GM12878 (cell line): ENCODE measurements around the gene IGF2BP2. TPM values are rescaled to one million over a fixed set of nuclear protein-coding genes. Genes with fewer than 3 reads are reported as not detected.

ENCODE experiments used
- ATAC-seq: fragments of 200-7000 bp; cut with Tn5 transposase; 3 replicates; pipeline ENCODE4 v1.9.1; 2020; ENCODE audit warnings: mild to moderate bottlenecking, moderate library complexity
- BruUV-seq: library from RNA; stranded (reverse); fragments of 400-500 nt; replicated peaks from 2 replicates; lab custom pipeline; 2021; lab: Mats Ljungman, UMichigan
- CTCF ChIA-PET: fragments of 300-600 bp; sonication (Branson Sonifier 250); formaldehyde crosslinking; extraction: SDS; loops from one replicate; lab custom pipeline; 2021; ENCODE audit warnings: inconsistent platforms; lab: Yijun Ruan, JAX
- POLR2A ChIA-PET: fragments of 350-600 bp; formaldehyde crosslinking; extraction: SDS; loops from one replicate; lab custom pipeline; 2021; ENCODE audit warnings: inconsistent platforms; lab: Charles Lee
- RAD21 ChIA-PET: fragments of 300-600 bp; sonication (Branson Sonifier 250); formaldehyde crosslinking; loops from one replicate; lab custom pipeline; 2023; ENCODE audit warnings: antibody characterized with exemption; ENCODE audit not compliant: unreplicated experiment; lab: Charles Lee
- SMC1A ChIA-PET: fragments of 300-600 bp; sonication (Branson Sonifier 250); formaldehyde crosslinking; loops from one replicate; lab custom pipeline; 2023; ENCODE audit not compliant: unreplicated experiment, uncharacterized antibody; lab: Charles Lee
- DNase-seq: peaks from one replicate; pipeline ENCODE4 v3.0.0-alpha.2; 2011; ENCODE audit warnings: low read depth, low spot score
- FAIRE-seq: peaks from 3 replicates; lab custom pipeline; 2011; peaks lifted over from hg19 to GRCh38; lab: Jason Lieb, UNC
- H2AFZ ChIP-seq: 2 replicates; pipeline ENCODE4 v1.6.0; 2011; ENCODE audit warnings: low read depth, low read length, control low read depth; ENCODE audit not compliant: control insufficient read depth
- H3K27ac ChIP-seq: 2 replicates; pipeline ENCODE4 v1.5.1; 2011; ENCODE audit warnings: control low read depth; ENCODE audit not compliant: control insufficient read depth, insufficient read depth
- H3K27me3 ChIP-seq, 2 experiments: replicated peaks in 1 of 2; 2 replicates each; pipeline versions ENCODE4 v1.6.0 to v1.6.1; 2011; ENCODE audit warnings: low read length in 1 of 2; ENCODE audit not compliant: control insufficient read depth in 2 of 2, insufficient read depth in 2 of 2
- H3K36me3 ChIP-seq, 2 experiments: 2 replicates each; pipeline ENCODE4 v1.5.1; 2011; ENCODE audit warnings: low read length in 1 of 2; ENCODE audit not compliant: control insufficient read depth in 2 of 2, insufficient read depth in 2 of 2
- H3K4me1 ChIP-seq: 2 replicates; pipeline ENCODE4 v1.6.1; 2011; ENCODE audit warnings: mild to moderate bottlenecking, low read length, moderate library complexity, mixed read lengths; ENCODE audit not compliant: control insufficient read depth, insufficient read depth
- H3K4me2 ChIP-seq: 2 replicates; pipeline ENCODE4 v1.6.0; 2011; ENCODE audit warnings: control low read depth; ENCODE audit not compliant: control insufficient read depth, insufficient read depth
- H3K4me3 ChIP-seq: fragments of 200-600 bp; sonication (generic); 2 replicates; pipeline ENCODE4 v1.5.1; 2016
- H3K79me2 ChIP-seq: 2 replicates; pipeline ENCODE4 v1.6.0; 2011; ENCODE audit warnings: low read length; ENCODE audit not compliant: control insufficient read depth, insufficient read depth
- H3K9ac ChIP-seq: 2 replicates; pipeline ENCODE4 v1.8.0; 2011; ENCODE audit warnings: low read length, control low read depth, mixed read lengths; ENCODE audit not compliant: control insufficient read depth, insufficient read depth
- H3K9me3 ChIP-seq: replicated peaks from 3 replicates; pipeline ENCODE4 v1.5.1; 2011; ENCODE audit warnings: mild to moderate bottlenecking, low read length; ENCODE audit not compliant: control insufficient read depth, insufficient read depth
- H4K20me1 ChIP-seq: 2 replicates; pipeline ENCODE4 v1.6.0; 2011; ENCODE audit not compliant: control insufficient read depth, insufficient read depth
- BHLHE40 ChIP-seq, 2 experiments: fragments of 450-650 bp in 1 of 2; IDR thresholded peaks; 2 replicates each; pipeline ENCODE4 v1.6.1; 2011 to 2017; ENCODE audit warnings: low read depth in 2 of 2, borderline replicate concordance in 1 of 2, improper control_type of control experiment in 1 of 2, low read length in 1 of 2, mild to moderate bottlenecking in 1 of 2
- CREB1 ChIP-seq: IDR thresholded peaks from 2 replicates; pipeline ENCODE4 v1.6.1; 2012; ENCODE audit warnings: low read depth, mild to moderate bottlenecking, inconsistent platforms
- ESRRA ChIP-seq: IDR thresholded peaks from 2 replicates; pipeline ENCODE4 v1.6.1; 2012; ENCODE audit warnings: mild to moderate bottlenecking, low read length, improper control_type of control experiment
- FOS ChIP-seq: IDR thresholded peaks from 3 replicates; pipeline ENCODE4 v1.6.1; 2011; ENCODE audit warnings: borderline replicate concordance; ENCODE audit not compliant: insufficient read length; ENCODE audit errors: extremely low read depth
- HDAC2 ChIP-seq: fragments of 200-600 bp; sonication (generic); IDR thresholded peaks from 2 replicates; pipeline ENCODE4 v1.6.1; 2017
- KAT2A ChIP-seq: conservative IDR thresholded peaks from 2 replicates; pipeline ENCODE4 v1.6.1; 2011; ENCODE audit warnings: low read depth, low read length; ENCODE audit not compliant: control insufficient read depth
- MTA3 ChIP-seq: IDR thresholded peaks from 2 replicates; pipeline ENCODE4 v1.6.1; 2012; ENCODE audit warnings: low read length, inconsistent platforms, borderline replicate concordance
- SIX5 ChIP-seq: IDR thresholded peaks from 2 replicates; pipeline ENCODE4 v1.6.1; 2011; ENCODE audit warnings: mild to moderate bottlenecking, low read depth, low read length, moderate library complexity; ENCODE audit not compliant: severe bottlenecking
- SKIL ChIP-seq: fragments of 450-650 bp; IDR thresholded peaks from 2 replicates; pipeline ENCODE4 v1.6.1; 2017; ENCODE audit warnings: mild to moderate bottlenecking, low read depth, inconsistent platforms; ENCODE audit not compliant: poor library complexity, severe bottlenecking
- SMC3 ChIP-seq: IDR thresholded peaks from 2 replicates; pipeline ENCODE4 v1.6.1; 2011; ENCODE audit warnings: low read length, improper control_type of control experiment, borderline replicate concordance
- ZBTB33 ChIP-seq: fragments of 450-650 bp; IDR thresholded peaks from 2 replicates; pipeline ENCODE4 v1.6.1; 2017; ENCODE audit warnings: mild to moderate bottlenecking
- ZNF592 ChIP-seq: fragments of 450-650 bp; IDR thresholded peaks from 2 replicates; pipeline ENCODE4 v1.6.1; 2017; ENCODE audit warnings: mild to moderate bottlenecking, moderate library complexity
- WGBS: methylation state at CpG from one replicate; pipeline ENCODE4 v1.1.6; 2016; ENCODE audit warnings: low lambda C conversion rate; ENCODE audit not compliant: insufficient replicate concordance, insufficient coverage; ENCODE audit errors: missing lambda C conversion rate; 5-methylcytosine and 5-hydroxymethylcytosine counted together
- in situ Hi-C: fragments of 300-500 bp; cut with MboI; formaldehyde crosslinking; loops from 9 replicates; pipeline ENCODE4 v1.14.3; 2018; ENCODE audit warnings: mixed read lengths
- intact Hi-C: fragments of 100-400 bp; cut with micrococcal nuclease; formaldehyde crosslinking; loops from one replicate; pipeline ENCODE4 v1.14.2; 2022; ENCODE audit not compliant: unreplicated experiment
- polyA plus RNA-seq, 11 experiments: library from polyadenylated mRNA; depleted of rRNA in 4 of 11; unstranded in 6 of 11; stranded (reverse) in 5 of 11; fragments of >200 nt; fragmentation: Nextera tagmentation in 4 of 11; fragmentation: Illumina TruSeq in 1 of 11; extraction: Ambion mirVana in 4 of 11; extraction: Trizol in 1 of 11; gene quantifications; 1 replicate in 1 of 11; 2 replicates in 10 of 11; pipeline versions ENCODE4 v1.2.1 to v1.2.3, GENCODE V29; 2011 to 2016; ENCODE audit warnings: inconsistent platforms in 2 of 11, missing spikeins in 2 of 11, low read depth in 1 of 11
- total RNA-seq, 4 experiments: library from RNA; depleted of rRNA in 3 of 4; stranded (reverse); fragments of >200 nt in 3 of 4; fragmentation: Illumina TruSeq in 1 of 4; extraction: Trizol in 1 of 4; gene quantifications; 2 replicates each; pipeline versions ENCODE4 v1.2.1 to v1.2.3, GENCODE V29; 2013 to 2021

Gene IGF2BP2
- total and polyA plus RNA-seq, 10 of the 15 experiments (the other 5 are each of a cell fraction or from before 2014, with no cell fraction given), result 0.25 to 0.72 TPM; not detected in 8

GRCh38 chr3:185764163-185764979 lies 60.5 kb downstream of the IGF2BP2 start (continued):
- TF ChIP-seq ZBTB33 (no peak), HDAC2 (no peak), BHLHE40 (IDR thresholded peaks at IDR 0.05; ENCODE audit: borderline replicate concordance in 1 of 2, low read depth in 2 of 2, low read length in 1 of 2) (no peak), FOS (no peak), SMC3 (no peak), KAT2A (no peak), CREB1 (peak; percentile 71; the same call in 1 of the 2 replicates)
- TF ChIP-seq, all 136 proteins: peak for 3

GRCh38 chr3:185763347-185764005 lies 61.4 kb downstream of the IGF2BP2 start:
- ATAC-seq (no peak), DNase-seq (no peak), FAIRE-seq (no peak)
- BruUV-seq, result no TSS peak
- in situ Hi-C loops (no loop called here), intact Hi-C loops (no loop called here)
- CTCF ChIA-PET, result interaction anchor here (0.7 to 9.8 kb wide), 4 partner anchors 8 to 104 kb away, joined by 3 to 198 read pairs (median 6); no protein-coding TSS in a partner anchor
- H3K4me1 ChIP-seq, result no peaks in the 10 kb centered on the region
- POLR2A ChIA-PET, result interaction anchor here (1.0 kb wide), 1 partner anchor 14 kb away, joined by 3 read pairs; no protein-coding TSS in a partner anchor
- H3K79me2 ChIP-seq, result no peaks in the 10 kb centered on the region
- no peak overlapping the region for H2AFZ ChIP-seq
- H3K9ac ChIP-seq, result no peak overlapping the region
- SMC1A ChIA-PET, result interaction anchor here (0.8 to 6.3 kb wide), 5 partner anchors 17 to 103 kb away, joined by 3 to 39 read pairs (median 5); no protein-coding TSS in a partner anchor
- H3K36me3 ChIP-seq, result no peaks in the 10 kb centered on the region
- peaks cover 0 to 4% of the 10 kb centered on the region in 2 experiments; a peak in 3 of 4 replicates for H3K27me3 ChIP-seq
- no peak overlapping the region for H3K27ac ChIP-seq
- H3K9me3 ChIP-seq, result no peaks in the 10 kb centered on the region
- RAD21 ChIA-PET, result no interaction called here
- no peak overlapping the region for H3K4me3 ChIP-seq
- no peak overlapping the region for H3K4me2 ChIP-seq
- no peaks in the 10 kb centered on the region for H4K20me1 ChIP-seq
- WGBS, result 40% methylated on average over 4 of the region's 4 CpGs
- no peak for TF ChIP-seq SKIL
- TF ChIP-seq SIX5, result no peak
- no peak for TF ChIP-seq MTA3
- no peak for TF ChIP-seq ZNF592
- no peak for TF ChIP-seq ESRRA
